Gastrocnemius medialis (tissue), 4 donors: ENCODE data around the gene IQGAP2.

Source experiments
- CTCF ChIP-seq, 5 experiments: fragments of 450-650 bp in 3 of 5; fragments of 200-600 bp in 2 of 5; sonication (generic) in 2 of 5; IDR thresholded peaks in 4 of 5; conservative IDR thresholded peaks in 1 of 5; 1 replicate in 4 of 5; 2 replicates in 1 of 5; pipeline ENCODE4 v1.5.1; 2016 to 2019; ENCODE audit warnings: antibody characterized with exemption in 5 of 5, mild to moderate bottlenecking in 3 of 5, moderate library complexity in 3 of 5
- POLR2A ChIP-seq, 2 donors: fragments of 450-650 bp; IDR thresholded peaks; one replicate each; pipeline ENCODE4 v1.6.1; 2017; ENCODE audit warnings: antibody characterized with exemption in 2 of 2, mild to moderate bottlenecking in 2 of 2, moderate library complexity in 2 of 2

- no peak for TF ChIP-seq CTCF (IDR thresholded peaks at IDR 0.05 in 4 of 5, conservative IDR thresholded peaks at IDR 0.05 in 1 of 5)
- TF ChIP-seq POLR2A (IDR thresholded peaks at IDR 0.05), result no peak
Observed at GRCh38 chr5:76582230-76583162, 179.4 kb downstream of the IQGAP2 start.
